HCEC 1CT (cell line): ENCODE data around the gene GRM8.

Experiments
- DNase-seq: peaks from one replicate; pipeline ENCODE4 v3.0.0-alpha.2; 2017

GRM8 gene

DNA sequence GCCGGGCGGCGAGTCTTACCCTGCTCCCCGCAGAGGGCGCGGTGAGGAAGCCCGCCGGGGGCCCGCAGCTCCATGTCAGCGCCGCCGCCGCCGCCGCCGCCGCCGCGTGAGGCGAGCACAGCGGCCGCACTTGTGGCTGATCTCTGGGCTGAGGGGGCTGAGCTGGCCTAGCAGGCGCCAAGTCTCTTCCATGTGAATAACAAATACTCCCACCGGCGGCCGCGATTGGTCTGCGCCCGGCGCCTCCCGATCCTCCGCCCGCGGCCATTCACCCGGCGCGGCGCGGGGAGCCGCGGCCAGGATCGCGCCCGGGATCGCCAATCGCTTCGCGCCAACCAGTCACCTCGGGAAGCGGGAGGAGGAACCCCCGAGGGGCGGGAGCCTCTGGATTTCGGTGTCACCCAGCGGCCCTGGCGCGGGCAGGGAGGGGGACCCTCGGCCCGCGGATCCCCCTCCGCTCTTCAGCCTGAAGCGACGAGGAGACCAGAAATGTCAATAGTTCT is at the start of gene GRM8:
Gene GRM8, minus strand, starts transcription at position 164 of the 503 bp plus-strand sequence.
- no peak for DNase-seq

DNA sequence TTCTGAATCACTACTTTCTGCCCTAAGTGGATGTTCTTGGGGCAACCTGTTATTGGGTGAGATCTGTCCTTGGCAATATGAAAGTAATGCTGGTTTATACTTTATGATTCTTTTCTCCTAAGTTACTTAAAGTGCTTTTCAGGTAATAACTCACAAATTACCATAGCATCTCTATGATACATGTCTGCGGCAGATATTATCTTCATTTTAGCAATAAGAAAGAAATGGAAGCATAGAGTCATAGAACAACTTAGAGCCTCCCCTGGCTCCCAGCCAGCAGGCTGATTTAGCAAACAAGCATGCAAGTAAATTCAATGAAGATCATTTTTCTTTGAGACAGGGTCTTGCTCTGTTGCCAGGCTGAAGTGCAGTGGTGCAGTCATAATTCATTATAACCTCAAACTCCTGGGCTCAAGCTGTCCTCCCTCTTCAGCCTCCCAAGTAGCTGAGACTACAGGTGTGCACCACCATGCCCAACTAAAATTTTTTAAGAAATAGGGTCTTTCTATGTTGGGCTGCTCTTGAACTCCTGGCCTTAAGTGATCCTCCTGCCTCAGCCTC is 38.1 kb upstream of the GRM8 start:
- no peak for DNase-seq

DNA sequence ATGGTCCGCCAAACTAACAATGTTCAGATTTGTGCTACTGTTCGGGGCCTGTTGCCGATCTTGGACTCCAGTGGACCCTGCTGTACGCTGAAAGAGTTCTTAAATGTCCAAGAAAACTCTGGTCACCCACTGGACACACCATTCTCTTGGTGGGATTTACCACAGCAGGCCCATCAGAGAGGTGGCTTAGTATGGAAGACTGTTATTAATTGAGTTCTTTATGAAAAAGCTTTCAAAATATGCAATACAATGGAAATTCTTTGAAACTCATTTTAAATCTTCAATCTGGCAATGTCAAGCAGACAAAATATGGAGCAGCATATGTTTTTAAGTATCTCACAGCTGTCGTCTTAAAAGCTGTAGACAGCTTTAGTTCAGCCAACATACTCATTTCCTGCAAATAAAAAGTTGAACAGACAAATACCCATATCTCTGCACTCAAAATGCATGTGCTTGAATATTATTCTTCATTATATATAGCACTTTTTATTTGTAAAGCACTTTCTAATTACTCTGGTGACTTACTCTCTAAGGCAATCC is 37.4 kb upstream of the GRM8 start:
- DNase-seq: no peak

DNA sequence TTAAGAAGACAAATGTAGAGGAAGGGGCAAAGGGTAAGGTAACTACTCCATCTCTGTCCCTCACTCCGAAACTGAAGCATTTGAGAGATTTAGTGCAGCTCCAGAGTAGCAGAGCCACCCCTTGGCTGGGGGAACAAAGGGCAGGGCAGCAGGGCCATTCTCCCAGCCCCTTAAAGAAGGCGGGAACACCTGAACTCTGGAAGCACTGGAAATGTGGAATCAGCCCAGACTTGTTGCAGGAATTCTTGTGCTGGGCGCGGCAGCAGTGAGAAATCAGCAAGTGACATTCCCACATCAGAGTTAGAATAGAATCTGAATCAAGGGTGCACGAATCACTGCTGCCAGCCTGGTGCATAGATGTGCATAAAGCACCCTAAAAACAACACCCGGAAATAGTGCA is 34.4 kb upstream of the GRM8 start:
- DNase-seq: no peak

DNA sequence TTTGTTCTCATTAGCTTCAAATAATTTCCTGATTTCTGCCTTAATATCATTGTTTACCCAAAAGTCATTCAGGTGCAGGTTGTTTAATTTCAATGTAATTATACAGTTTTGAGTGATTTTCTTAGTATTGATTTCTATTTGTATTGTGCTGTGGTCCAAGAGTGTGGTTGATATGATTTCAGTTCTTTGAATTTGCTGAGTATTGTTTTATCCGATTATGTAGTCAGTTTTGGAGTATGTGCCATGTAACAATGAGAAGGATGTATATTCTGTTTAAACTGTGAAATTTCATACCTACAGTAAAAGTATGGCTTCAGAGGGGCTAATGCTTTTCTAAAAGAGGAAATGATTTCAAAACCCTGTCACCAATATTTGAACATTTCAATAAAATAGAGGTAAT is 17.4 kb upstream of the GRM8 start:
- no peak for DNase-seq

DNA sequence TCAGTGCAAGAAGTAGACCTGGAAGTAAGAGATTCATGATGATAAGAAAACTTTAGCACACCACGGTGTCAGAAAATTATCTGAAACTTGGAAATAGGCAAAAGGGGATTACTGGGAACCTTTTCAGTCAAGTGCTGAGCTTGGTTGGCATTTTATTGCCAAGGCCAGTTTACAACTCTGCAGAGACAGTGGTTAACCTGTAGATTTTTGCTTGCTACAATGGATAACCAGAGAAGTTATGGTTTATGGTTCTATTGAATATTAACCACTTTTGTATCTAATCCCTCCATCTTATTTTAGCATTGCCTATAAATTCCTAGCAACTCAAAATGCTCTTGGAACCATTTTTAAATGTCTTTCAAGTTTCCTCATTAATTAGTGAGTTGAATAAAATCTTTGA is 13.3 kb upstream of the GRM8 start:
- no peak for DNase-seq

DNA sequence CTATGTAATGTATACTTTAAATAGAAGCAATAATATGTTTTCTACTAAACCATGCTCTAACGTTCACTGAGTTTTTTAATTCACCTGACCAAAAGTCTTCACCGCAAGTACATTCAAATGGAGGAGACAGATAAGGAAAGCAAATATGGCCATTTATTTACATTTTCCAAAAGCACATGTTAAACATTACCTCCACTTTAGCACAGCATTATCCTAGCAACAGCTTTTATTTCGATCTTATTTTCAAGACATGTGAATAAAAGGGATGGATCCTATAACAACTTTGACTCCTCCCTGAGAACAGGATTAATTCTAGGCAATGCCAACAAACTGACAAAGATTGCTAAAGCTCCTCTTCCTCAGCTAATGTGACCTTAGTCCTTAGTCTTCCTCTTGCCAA is 11.5 kb upstream of the GRM8 start:
- DNase-seq: no peak

DNA sequence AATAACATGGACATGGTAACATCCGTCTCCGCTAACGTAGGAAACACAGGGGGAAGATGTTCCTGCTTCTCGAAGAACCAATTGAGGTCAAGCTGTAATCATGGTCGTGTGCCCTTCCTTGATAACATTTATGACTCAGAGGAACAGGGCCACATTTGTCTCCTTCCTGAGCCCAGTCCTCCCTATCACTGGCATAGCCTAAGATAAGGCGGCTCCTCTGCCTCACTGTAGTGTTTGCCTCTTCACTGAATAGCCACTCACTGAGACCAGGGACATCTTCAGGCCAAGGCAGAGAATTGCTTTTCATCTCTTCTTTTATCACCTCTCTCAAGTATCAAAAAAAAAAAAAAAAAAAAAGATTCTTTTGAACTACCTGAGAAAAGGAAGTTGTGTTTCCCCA is 5.4 kb upstream of the GRM8 start:
- DNase-seq: no peak

DNA sequence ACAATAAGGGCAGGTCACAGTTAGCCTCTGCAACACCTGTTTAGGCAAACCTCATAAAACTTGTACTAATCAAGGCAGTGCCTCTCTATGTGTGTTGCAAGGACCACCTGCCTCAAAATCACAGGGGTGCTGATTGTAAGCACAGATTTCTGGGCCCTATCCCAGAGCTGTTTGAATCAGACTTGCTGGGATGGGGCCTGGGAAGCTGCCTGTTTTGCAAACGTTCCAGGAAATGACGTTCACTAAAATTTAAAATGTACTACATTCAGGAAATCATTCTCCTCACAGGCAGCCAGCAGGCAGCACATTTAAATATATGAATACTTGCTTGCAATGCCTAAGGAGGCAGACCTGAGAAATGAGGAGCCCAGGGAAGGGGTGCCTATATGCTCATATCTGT is 4.3 kb upstream of the GRM8 start:
- DNase-seq: no peak

DNA sequence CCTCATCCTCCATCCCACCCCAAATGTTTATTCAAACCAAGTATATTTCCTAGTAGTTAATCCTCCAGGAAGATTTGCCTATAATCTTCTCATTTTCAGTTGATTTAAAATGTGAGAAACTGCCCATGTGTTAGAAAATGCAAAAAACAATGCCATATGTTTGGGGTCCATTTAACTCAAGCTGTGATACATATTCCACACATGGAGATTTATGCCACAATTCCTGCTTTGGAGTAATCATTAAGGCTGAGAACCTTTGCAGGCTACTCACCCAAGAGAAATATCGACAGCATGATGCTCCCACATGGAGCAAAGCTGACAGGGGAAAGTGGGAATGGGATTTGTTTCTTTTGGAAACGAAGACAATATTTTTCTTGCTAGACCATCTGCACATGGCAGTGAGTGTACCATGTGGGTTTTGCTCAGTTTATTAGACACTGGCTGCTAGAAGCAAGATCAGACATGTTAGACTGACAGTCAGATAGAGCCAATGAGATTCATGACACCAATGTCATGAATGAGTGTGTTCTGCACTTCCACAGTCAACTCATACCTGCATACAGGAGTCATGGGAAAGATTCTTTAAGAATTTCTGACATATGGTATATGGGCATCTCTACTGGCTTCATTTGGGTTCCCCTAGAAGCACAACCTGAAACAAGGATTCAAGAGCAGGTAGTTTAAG is 3.4 kb upstream of the GRM8 start:
- no peak for DNase-seq

DNA sequence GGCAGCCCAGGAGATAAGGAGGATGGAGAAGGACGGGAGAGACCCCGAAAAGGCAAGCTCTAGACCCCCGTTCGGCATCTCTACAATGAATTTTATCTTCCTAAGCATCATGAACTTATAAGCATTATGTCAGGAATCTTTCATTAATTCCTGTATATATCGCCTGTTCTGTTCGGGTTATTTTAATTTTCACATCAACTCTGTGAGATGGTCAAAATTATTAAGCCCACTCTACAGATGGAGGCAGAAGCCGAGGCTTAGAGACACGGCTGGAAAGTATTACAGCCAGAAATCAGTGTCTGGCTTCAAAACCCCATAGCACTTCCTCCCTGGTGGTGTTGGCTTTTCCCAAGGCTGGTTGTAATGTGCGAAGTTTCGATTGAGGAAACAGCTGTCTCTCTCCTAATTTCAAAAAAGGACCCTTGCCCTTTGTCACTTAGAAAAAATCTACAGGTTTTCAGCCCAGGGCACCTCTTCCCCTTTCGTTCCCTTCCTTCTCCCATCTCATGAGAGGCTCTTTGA is 1.5 kb upstream of the GRM8 start:
- DNase-seq: no peak

DNA sequence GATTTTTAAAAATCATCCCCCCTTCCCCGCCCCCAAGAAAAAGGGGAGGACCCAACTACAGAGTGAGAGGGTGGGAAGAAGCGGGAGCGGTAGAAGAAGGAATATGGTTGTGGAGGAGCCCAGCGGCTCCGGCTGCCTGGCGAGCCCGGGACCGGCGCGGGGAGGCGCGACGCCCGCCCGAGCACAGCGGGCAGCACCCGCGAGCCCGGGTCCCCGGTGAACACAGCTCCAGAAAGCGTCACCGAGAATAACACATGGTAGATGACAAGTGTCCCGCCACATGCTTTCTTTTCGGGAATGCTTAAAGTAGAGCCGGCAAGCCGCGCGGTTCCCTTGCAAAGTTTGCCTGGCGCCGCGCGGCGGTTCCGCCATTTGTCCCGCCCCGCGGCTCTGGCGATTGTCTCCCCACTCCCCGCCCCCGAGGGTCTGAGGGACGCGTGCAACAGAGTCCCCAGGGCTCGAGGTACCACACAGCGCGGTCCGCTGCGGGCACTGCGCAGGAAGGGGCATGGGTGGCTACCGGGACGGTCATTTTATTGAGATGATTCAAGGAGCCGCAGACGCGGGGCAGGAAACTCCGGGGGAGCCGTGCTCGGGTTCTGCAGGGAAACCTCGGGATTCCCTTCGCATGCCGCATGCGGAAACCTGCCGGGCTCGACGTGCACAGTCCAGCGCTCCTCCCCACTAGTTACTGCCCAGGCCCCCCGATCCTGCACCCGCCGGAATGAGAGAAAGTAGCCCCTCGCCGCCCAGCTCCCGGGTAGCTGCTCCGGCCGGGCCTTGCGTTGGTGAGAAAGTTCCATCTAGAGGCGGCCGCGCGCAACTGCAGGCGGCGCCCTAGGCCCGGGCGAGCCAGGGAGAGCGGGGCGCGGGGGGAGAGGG is 781 bp upstream of the GRM8 start:
- peak; percentile 33 for DNase-seq

DNA sequence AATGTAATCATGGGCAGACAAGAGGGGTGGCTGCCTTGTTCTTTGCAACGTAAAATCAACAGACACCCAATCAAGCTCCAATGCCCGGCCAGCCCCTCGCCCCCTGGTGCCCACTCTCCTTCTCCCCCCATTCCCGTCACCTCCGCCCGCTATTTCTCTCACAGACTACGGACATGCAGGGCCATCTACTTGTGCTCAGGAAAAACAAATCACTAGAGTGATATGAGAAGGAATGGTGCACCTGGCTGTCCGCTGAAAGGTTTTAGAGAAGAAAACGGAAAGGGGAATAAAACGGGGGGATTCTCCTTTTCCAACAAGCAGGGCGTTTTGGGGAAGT is 396 bp downstream of the GRM8 start:
- no peak for DNase-seq

DNA sequence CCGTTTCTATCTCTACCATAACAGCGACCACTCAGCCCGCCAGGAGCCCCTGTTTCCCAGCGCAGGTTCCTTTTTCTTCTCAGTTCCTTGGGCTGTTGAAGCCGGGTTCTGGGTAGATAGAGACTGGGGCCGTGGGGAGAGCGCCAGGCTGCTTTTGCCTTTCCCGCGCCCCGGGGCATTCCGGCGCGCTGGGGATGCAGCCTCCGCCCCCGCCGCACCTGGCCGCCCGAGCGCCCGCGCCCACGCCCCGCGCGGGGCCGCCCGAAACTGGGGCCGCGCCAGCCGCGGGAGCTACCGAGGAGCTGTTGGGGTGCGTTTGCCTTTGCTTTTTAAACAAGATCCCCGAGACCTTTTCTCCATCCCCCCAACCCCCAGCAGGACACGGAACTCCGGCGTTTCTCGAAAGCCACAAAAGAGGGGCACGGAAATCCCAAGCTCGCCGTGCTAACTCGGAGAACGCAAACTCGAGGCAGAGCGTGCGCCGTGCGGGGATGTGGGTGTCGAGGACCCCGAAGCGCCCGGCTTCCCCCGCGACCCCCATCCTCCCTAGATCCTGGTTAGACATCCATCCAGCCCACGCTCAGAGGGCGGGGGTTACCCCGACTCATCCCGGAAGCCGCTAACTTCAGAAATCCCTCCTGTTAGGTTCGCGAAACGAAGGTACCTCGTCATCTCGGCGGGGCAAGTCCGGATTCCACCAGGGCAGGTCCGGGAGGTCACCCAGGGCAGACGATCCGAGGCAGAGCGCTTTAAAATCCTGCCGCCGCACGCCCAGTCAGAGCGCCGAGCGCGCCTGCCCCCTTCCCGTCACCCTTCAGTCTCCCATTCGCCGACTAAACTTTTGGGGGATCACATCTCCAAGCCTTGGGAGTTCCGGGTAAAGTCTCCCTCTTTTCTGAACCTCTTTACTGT is 1.0 kb downstream of the GRM8 start:
- no peak for DNase-seq

DNA sequence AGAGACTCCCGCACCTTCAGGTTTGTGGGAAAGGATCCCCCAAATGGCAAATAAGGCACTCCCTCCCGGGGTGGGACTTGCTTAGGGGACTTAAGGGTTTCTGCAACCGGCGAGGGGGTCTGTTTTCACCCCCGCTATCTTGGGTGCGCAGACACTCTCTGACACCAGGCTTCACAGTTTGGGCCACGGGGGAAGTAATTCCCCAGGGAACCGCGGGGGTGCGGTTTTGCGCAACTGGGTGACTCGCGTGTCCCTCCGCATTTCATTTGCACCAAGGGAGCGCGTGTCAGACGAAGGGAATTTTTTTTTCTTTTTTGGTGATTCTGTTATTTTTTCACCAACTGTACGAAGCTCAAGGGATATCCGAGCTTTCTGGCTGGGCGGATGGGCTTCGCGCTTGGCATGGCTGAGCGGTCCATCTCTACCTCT is 1.7 kb downstream of the GRM8 start:
- DNase-seq: no peak

DNA sequence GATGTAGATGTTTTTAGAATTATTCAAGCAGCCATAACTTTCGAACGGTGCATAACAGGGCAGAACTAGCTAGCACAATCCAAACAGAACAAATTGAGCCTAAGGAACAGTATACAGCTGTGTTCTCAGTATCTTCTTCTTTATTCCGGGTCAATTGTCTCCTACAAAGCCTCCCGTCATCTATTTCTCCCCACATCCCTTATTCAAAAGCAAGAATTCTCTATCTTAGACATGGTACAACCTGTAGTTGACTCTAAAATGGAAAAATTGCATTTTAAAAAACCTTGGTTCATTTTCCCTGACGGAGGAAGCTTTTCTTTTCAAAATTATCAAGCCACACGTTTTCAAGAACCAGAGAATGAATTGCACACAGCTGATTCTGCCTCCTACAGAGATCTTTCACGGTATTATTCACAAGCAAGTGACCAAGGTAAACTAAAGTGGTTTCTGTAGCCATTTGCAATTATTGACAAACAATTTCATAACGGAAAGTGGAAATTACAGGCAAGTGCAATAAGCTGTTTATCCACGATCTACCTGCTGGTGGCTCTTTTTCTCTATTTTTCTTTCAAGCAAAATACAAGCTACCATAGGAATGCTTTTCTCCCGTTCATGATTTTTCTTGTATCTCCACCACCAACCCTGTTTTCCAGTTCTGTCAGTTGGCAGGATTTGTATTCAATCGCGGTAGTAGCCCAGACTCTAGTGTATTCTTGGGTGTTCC is 2.3 kb downstream of the GRM8 start:
- no peak for DNase-seq

DNA sequence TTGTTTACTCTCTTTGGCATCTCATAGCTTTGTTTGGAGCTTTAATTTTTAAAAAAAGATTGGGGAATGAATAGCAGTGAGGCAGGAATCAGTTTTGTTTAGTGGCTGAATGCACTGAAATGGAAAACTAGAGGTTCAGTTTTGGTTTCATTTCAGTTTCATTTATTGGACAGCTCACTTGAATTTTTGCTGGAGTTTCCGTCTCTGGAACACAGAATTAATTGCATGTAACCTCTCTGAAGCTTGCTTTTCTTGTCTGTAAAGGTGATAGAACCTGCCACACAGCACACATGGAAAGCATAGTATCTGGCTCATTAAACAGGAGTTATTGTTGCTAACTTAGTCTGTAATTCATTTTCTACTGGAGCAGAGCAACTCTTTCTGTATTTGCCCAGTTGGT is 7.1 kb downstream of the GRM8 start:
- no peak for DNase-seq

DNA sequence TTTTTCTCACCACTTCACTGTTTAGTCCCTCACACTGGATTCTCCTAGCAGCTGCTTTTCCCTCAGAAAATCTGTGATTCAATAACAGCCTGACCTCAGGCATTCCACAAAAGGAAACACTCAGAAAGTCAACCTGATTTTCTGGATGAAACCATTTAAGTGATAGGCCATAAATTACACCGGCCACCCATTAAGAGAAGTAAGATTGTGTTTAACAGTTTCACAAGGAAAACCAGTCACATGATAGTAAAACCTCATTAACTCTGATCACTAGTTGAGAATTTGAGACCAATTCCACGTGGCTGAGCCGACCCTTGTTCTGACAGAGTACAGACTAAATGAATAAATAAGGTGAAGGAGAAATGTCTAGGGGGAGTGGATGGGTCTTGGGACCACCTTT is 7.7 kb downstream of the GRM8 start:
- DNase-seq: no peak

DNA sequence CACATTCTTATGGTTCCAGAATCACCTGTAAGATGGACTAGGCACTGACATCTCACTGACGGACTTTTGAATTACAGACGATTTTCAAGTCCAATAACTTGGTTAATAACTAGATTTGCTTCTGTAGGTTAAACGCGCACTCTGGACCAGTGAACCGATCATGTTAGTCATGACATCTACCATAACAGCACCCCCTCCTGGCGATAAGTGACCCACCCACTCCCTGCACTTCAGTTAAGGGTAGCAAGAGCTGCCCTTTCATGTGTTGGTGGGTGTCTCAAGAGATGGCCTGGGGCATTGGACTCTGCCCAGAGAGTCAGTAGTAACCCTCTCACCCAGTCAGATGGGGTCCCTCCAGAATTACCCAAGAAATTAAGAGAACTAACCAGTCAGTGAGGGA is 12.9 kb downstream of the GRM8 start:
- DNase-seq: no peak

DNA sequence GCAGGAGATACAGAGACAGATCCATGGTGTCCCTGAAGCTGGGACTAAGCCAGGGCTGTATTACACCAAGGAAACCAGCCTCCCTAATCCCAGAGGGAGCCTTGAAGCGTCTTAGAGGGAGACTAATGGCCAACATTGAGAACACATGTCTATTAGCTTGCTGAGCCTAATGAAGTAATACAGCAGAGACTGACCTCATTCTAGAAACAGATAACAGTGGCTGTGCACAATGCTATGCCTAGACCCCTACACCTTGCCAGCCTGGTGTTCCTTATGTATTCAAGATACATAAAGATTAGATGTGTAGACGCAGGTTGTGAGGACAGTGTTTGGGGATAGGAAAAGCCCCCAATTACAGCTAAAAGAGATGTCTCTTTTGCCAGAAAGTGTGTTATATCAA is 19.1 kb downstream of the GRM8 start:
- DNase-seq: no peak

DNA sequence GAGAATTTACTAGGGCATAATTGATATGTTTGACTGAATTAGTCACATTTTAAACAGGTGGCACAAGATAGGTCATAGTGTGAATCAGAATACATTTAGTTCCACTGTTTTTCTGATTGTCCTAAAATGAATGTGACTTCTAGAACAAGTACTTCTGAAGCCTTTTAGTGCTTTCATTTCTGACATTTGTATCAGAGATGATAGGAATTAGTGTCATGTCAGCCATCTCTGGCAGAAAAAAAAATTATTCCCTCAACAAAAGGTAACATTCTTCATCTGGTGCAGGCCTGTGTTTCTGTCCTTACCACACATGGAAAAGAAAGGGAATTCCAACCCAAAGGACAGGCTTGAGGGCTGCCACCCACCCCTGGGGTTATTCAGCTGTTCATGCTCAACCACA is 21.3 kb downstream of the GRM8 start:
- no peak for DNase-seq
